ENCODE data around the gene HELQ.

HELQ gene

DNA sequence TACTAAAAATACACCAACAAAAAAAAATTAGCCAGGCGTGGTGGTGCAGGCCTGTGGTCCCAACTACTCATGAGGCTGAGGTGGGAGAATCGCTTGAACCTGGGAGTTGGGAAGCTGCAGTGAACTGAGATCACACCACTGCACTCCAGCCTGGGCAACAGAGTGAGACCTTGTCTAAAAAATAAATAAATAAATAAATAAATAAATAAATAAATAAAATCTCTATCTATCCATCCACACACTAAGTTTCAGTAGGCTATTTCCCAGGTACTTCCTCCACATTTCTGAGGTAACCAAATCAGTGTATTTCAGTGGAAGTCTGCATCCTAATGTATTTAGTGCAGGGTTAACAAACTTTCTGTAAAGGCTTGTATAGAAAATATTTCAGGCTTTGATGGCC is 18.3 kb upstream of the HELQ start:
- H3K27me3 Mint-ChIP-seq = no peaks in the 10 kb centered on the region
- H3K27ac Mint-ChIP-seq = no peak overlapping the region
- no peaks in the 10 kb centered on the region for H3K9me3 Mint-ChIP-seq
- peaks cover 4% of the 10 kb centered on the region for H3K4me1 Mint-ChIP-seq (ENCODE audit: low read depth)
- H3K36me3 Mint-ChIP-seq (ENCODE audit: low read depth) = peaks cover 26% of the 10 kb centered on the region
- no peak overlapping the region for H3K4me3 Mint-ChIP-seq

GRCh38 chr4:83473423-83473822 is 17.8 kb upstream of the HELQ start:
- H3K27ac Mint-ChIP-seq = no peak overlapping the region
- no peaks in the 10 kb centered on the region for H3K27me3 Mint-ChIP-seq
- no peaks in the 10 kb centered on the region for H3K9me3 Mint-ChIP-seq
- H3K4me3 Mint-ChIP-seq = no peak overlapping the region
- H3K4me1 Mint-ChIP-seq (ENCODE audit: low read depth) = peaks cover 4% of the 10 kb centered on the region
- peaks cover 27% of the 10 kb centered on the region for H3K36me3 Mint-ChIP-seq (ENCODE audit: low read depth)

- Mint-ChIP-seq H3K36me3 (ENCODE audit: low read depth) (peaks cover 75% of the 10 kb centered on the region), H3K27ac (peak overlapping the region; percentile 100), H3K9me3 (no peaks in the 10 kb centered on the region), H3K4me1 (ENCODE audit: low read depth) (peaks cover 52% of the 10 kb centered on the region), H3K4me3 (peak overlapping the region; percentile 99), H3K27me3 (no peaks in the 10 kb centered on the region)
Measured at GRCh38 chr4:83456184-83456501, 520 bp upstream of the HELQ start.

DNA sequence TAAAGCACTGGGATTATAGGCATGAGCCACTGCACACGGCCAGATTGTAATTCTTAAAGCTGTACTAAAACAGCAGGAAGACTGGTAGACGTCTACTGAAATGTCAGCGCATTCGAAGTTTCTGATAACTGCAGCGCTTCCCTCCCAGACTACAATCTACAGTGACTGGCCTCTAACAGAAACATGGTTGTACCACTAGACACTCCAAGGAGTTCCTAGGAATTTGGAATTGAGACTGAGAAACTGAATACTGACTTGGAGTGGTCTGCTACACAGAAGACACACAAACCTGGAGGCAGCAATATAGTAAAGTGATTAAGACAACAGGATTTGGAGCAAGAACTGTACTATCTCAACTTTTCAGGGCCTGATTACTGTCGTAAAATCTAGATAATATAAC is 937 bp downstream of the HELQ start:
- peaks cover 70% of the 10 kb centered on the region for H3K36me3 Mint-ChIP-seq (ENCODE audit: low read depth)
- peak overlapping the region; percentile 100 for H3K27ac Mint-ChIP-seq
- H3K4me3 Mint-ChIP-seq = peak overlapping the region; percentile 99
- H3K9me3 Mint-ChIP-seq = no peaks in the 10 kb centered on the region
- peaks cover 52% of the 10 kb centered on the region for H3K4me1 Mint-ChIP-seq (ENCODE audit: low read depth)
- no peaks in the 10 kb centered on the region for H3K27me3 Mint-ChIP-seq

DNA sequence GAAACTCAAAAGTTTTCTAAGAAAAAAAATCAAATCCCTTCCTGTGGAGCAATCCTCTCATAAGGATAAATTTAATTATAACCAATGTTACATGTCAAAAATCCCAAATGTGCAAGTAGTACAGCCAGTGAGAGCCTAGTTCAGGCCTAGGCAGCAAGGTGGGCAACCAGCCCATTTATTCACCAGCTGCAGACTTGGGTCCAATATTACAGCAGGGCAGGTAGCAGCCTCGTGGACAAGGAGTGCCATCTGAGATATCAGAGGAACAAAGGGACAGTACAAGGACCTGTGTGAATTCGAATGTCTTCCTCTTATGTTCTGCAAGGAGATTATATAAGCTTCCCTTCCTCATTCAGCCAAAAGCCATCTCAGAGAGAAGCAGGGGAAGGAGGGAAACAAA is 6.6 kb downstream of the HELQ start:
- H3K9me3 Mint-ChIP-seq = no peaks in the 10 kb centered on the region
- H3K27me3 Mint-ChIP-seq = no peaks in the 10 kb centered on the region
- no peak overlapping the region for H3K4me3 Mint-ChIP-seq
- H3K36me3 Mint-ChIP-seq (ENCODE audit: low read depth) = peaks cover 44% of the 10 kb centered on the region
- H3K4me1 Mint-ChIP-seq (ENCODE audit: low read depth) = peaks cover 14% of the 10 kb centered on the region
- no peak overlapping the region for H3K27ac Mint-ChIP-seq

- peaks cover 7% of the 10 kb centered on the region for H3K4me1 Mint-ChIP-seq (ENCODE audit: low read depth)
- no peaks in the 10 kb centered on the region for H3K9me3 Mint-ChIP-seq
- H3K27me3 Mint-ChIP-seq = no peaks in the 10 kb centered on the region
- H3K36me3 Mint-ChIP-seq (ENCODE audit: low read depth) = peaks cover 56% of the 10 kb centered on the region
- H3K4me3 Mint-ChIP-seq = no peak overlapping the region
- H3K27ac Mint-ChIP-seq = no peak overlapping the region
Measured at GRCh38 chr4:83440899-83441298, 14.7 kb downstream of the HELQ start.

GRCh38 chr4:83440148-83440814 is 15.3 kb downstream of the HELQ start:
- Mint-ChIP-seq H3K36me3 (ENCODE audit: low read depth) (peaks cover 56% of the 10 kb centered on the region), H3K27ac (no peak overlapping the region), H3K9me3 (no peaks in the 10 kb centered on the region), H3K4me1 (ENCODE audit: low read depth) (peaks cover 7% of the 10 kb centered on the region), H3K4me3 (peak overlapping the region; percentile 17), H3K27me3 (no peaks in the 10 kb centered on the region)

DNA sequence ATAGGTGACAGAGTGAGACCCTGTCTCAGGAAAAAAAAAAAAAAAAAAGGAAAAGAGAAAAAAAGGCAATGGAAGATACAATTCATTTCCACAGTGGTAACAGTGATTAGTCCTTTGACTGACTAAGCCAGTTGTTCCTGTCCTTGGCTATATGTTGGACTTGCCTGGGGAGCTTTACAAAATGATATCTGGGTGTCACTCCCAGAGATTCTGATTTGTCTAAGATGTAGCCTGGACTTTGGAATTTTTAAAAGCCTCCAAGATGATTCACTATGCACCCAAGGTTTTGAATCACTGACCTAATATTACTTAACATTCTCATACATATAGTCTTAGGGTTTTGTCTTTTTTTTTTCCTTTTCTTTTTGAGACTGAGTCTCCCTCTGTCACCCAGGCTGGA is 16.9 kb downstream of the HELQ start:
- Mint-ChIP-seq H3K4me1 (ENCODE audit: low read depth) (peaks cover 7% of the 10 kb centered on the region), H3K36me3 (ENCODE audit: low read depth) (peaks cover 56% of the 10 kb centered on the region), H3K4me3 (no peak overlapping the region), H3K27me3 (no peaks in the 10 kb centered on the region), H3K9me3 (no peaks in the 10 kb centered on the region), H3K27ac (no peak overlapping the region)

GRCh38 chr4:83436680-83437079 is 18.9 kb downstream of the HELQ start:
- Mint-ChIP-seq H3K4me3 (no peak overlapping the region), H3K9me3 (no peaks in the 10 kb centered on the region), H3K36me3 (ENCODE audit: low read depth) (peaks cover 52% of the 10 kb centered on the region), H3K27me3 (no peaks in the 10 kb centered on the region), H3K4me1 (ENCODE audit: low read depth) (peaks cover 7% of the 10 kb centered on the region), H3K27ac (no peak overlapping the region)

DNA sequence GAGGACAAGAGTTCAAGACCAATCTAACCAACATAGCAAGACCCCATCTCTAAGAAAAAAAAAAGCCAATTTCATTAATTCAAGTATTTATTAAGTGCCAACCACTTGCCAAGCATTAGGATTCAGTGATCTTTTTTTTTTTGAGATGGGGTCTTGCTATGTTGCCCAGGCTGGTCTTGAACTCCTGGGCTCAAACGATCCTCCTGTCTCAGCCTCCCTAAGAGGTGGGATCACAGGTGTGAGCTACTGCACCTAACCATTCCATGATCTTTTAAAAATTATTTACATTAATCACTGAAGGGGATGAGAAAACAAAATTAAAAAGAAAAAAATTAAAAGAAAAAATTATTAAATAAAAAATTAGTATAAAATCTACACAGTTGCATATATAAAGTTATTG is 24.4 kb downstream of the HELQ start:
- H3K9me3 Mint-ChIP-seq = no peaks in the 10 kb centered on the region
- no peak overlapping the region for H3K4me3 Mint-ChIP-seq
- no peaks in the 10 kb centered on the region for H3K4me1 Mint-ChIP-seq (ENCODE audit: low read depth)
- H3K36me3 Mint-ChIP-seq (ENCODE audit: low read depth) = peaks cover 31% of the 10 kb centered on the region
- no peaks in the 10 kb centered on the region for H3K27me3 Mint-ChIP-seq
- H3K27ac Mint-ChIP-seq = no peak overlapping the region

- H3K4me3 Mint-ChIP-seq = no peak overlapping the region
- peaks cover 38% of the 10 kb centered on the region for H3K36me3 Mint-ChIP-seq (ENCODE audit: low read depth)
- no peaks in the 10 kb centered on the region for H3K9me3 Mint-ChIP-seq
- H3K4me1 Mint-ChIP-seq (ENCODE audit: low read depth) = no peaks in the 10 kb centered on the region
- no peak overlapping the region for H3K27ac Mint-ChIP-seq
- no peaks in the 10 kb centered on the region for H3K27me3 Mint-ChIP-seq
Measured at GRCh38 chr4:83418211-83418610, 37.4 kb downstream of the HELQ start.

- Mint-ChIP-seq H3K36me3 (ENCODE audit: low read depth) (peaks cover 37% of the 10 kb centered on the region), H3K27ac (no peak overlapping the region), H3K9me3 (no peaks in the 10 kb centered on the region), H3K27me3 (no peaks in the 10 kb centered on the region), H3K4me3 (no peak overlapping the region), H3K4me1 (ENCODE audit: low read depth) (no peaks in the 10 kb centered on the region)
Measured at GRCh38 chr4:83417566-83417965, 38.1 kb downstream of the HELQ start.

DNA sequence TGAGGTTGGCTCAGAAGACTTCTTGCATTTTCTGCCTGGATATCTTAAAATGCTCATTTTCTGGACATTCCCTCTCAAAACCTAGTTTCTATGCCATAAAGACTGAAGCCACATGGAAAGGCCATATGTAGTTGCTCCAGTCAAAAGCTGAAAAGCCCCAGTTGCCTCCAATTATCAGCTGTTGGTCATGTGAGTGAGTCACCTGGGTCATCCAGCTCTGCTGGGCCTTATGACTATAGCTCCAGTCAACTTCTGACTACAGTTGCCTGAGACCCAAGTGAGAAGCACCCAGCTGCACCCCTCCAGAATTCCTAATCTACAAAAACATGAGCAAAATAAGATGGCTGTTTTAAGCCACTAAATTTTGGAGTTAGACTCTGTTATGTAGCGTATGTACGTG is 41.9 kb downstream of the HELQ start:
- Mint-ChIP-seq H3K27me3 (no peaks in the 10 kb centered on the region), H3K9me3 (no peaks in the 10 kb centered on the region), H3K4me1 (ENCODE audit: low read depth) (no peaks in the 10 kb centered on the region), H3K27ac (peak overlapping the region; percentile 21), H3K36me3 (ENCODE audit: low read depth) (peaks cover 48% of the 10 kb centered on the region), H3K4me3 (no peak overlapping the region)

DNA sequence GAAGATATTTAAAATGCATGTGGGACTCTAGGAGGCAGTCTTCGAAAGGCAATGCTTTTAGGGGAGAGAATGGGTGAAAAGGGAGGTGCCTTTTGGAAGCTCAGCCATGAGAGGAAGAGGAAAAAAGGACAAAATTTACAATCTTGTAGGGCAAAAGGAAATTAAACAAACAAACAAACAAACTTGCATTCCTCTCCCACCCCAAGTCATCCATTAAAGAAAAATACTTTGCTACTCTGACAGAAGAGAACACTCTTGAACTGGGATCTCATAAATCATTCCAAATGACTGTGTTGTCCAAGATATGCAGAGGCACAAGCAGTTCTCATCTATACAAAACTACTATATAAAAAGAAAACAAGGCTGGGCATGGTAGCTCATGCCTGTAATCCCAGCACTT is 46.7 kb downstream of the HELQ start:
- Mint-ChIP-seq H3K27me3 (no peaks in the 10 kb centered on the region), H3K9me3 (no peaks in the 10 kb centered on the region), H3K27ac (peak overlapping the region; percentile 17), H3K4me3 (no peak overlapping the region), H3K4me1 (ENCODE audit: low read depth) (no peaks in the 10 kb centered on the region), H3K36me3 (ENCODE audit: low read depth) (peaks cover 34% of the 10 kb centered on the region)

DNA sequence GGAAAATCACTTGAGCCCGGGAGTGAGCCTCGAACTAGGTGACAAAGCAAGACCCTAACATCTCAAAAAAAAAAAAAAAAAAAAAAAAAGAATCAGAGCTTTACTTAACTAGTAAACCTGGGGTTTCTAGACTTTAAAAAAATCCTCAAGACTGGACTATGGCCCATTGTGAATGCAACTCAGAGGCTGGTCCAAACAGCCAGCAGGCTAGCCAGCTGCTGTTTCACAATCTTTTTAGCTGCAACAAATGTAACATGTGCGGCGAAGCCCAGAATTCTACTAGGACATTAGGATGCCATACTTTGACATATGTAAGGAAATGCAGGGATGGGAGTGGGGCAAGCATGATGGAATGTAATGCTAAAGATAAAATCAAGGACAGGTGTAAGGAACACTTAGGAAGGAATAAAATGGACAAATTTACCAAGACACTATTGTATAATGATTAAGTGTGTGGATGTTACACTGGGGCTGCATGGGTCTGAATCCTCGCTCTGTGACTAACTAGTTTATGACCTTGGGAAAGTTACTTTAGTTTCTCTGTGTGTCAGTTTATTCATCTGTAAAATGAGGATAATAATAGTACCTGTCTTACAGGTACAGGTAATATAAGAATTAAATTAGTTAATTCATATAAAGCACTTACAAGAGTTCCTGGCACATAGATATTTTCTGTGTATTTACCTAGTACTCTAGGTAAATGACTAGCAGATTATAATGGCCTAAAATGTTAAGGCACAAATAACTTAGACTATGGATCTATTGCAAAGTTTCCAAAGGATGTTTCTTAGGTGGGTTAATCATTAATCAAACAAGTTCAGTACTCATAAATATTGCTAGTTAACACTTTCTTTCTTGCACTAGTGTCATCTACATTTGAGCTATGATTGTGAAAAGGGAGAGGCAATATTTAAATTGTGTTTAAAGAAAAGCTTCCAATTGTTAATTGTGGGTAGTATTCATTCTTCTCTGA is 49.5 kb downstream of the HELQ start:
- no peak overlapping the region for H3K27ac Mint-ChIP-seq
- no peaks in the 10 kb centered on the region for H3K4me1 Mint-ChIP-seq (ENCODE audit: low read depth)
- H3K27me3 Mint-ChIP-seq = no peaks in the 10 kb centered on the region
- H3K9me3 Mint-ChIP-seq = no peaks in the 10 kb centered on the region
- H3K36me3 Mint-ChIP-seq (ENCODE audit: low read depth) = peaks cover 27% of the 10 kb centered on the region
- no peak overlapping the region for H3K4me3 Mint-ChIP-seq
